WTC11 (cell line): Measurements from ENCODE around the gene LIMS2. TPM values are rescaled to one million over a fixed set of nuclear protein-coding genes. Genes with fewer than 3 reads are reported as not detected.
A peak's percentile ranks its signal among the peaks of the same experiment; 100 is the strongest.

Experiments used
- ATAC-seq: fragments of 200-7000 bp; cut with Tn5 transposase; 2 replicates; pipeline ENCODE4 v1.10.0; 2021; ENCODE audit warnings: mild to moderate bottlenecking, moderate library complexity
- CTCF ChIA-PET: fragments of 300-600 bp; sonication (Branson Sonifier 250); formaldehyde crosslinking; loops from one replicate; lab custom pipeline; 2021; ENCODE audit warnings: antibody characterized with exemption; lab: Charles Lee
- POLR2A ChIA-PET: fragments of 350-600 bp; sonication (Branson Sonifier 250); formaldehyde crosslinking; loops from one replicate; lab custom pipeline; 2021; ENCODE audit warnings: antibody characterized with exemption; lab: Charles Lee
- DNase-seq: peaks from one replicate; pipeline ENCODE4 v3.0.0; 2021; ENCODE audit warnings: low spot score
- H3K27ac Mint-ChIP-seq: 2 replicates; pipeline ENCODE4 v1.8.0; 2021; ENCODE audit warnings: mixed read lengths
- H3K27me3 Mint-ChIP-seq: 2 replicates; pipeline ENCODE4 v1.8.0; 2021; ENCODE audit warnings: low read depth, mild to moderate bottlenecking, moderate library complexity, mixed read lengths
- H3K36me3 Mint-ChIP-seq: 2 replicates; pipeline ENCODE4 v1.8.0; 2021; ENCODE audit warnings: mixed read lengths
- H3K4me1 Mint-ChIP-seq: 2 replicates; pipeline ENCODE4 v1.8.0; 2022; ENCODE audit warnings: mixed read lengths
- H3K4me3 Mint-ChIP-seq: 2 replicates; pipeline ENCODE4 v1.8.0; 2021; ENCODE audit warnings: mild to moderate bottlenecking, moderate library complexity, mixed read lengths
- H3K9me3 Mint-ChIP-seq: 2 replicates; pipeline ENCODE4 v1.8.0; 2021; ENCODE audit warnings: mixed read lengths
- ATF1 ChIP-seq: sonication (generic); formaldehyde crosslinking; IDR thresholded peaks from 2 replicates; pipeline ENCODE4 v1.8.1; 2023; ENCODE audit warnings: mild to moderate bottlenecking, moderate library complexity, missing genetic modification reagents
- EMX1 ChIP-seq: fragments of 250-450 bp; sonication (Bioruptor Pico); IDR thresholded peaks from 2 replicates; pipeline ENCODE4 v1.8.0; 2021; ENCODE audit warnings: mild to moderate bottlenecking
- ESRRA ChIP-seq: sonication (generic); formaldehyde crosslinking; IDR thresholded peaks from 2 replicates; pipeline ENCODE4 v1.8.1; 2022; ENCODE audit warnings: mild to moderate bottlenecking, missing genetic modification reagents, borderline replicate concordance
- FOXK1 ChIP-seq: sonication (generic); formaldehyde crosslinking; IDR thresholded peaks from 2 replicates; pipeline ENCODE4 v1.8.0; 2022; ENCODE audit warnings: mild to moderate bottlenecking, moderate library complexity, missing genetic modification reagents
- GABPB1 ChIP-seq: sonication (generic); formaldehyde crosslinking; IDR thresholded peaks from 2 replicates; pipeline ENCODE4 v1.8.1; 2023; ENCODE audit warnings: mild to moderate bottlenecking, missing genetic modification reagents
- HMGA2 ChIP-seq: fragments of 250-450 bp; sonication (Bioruptor Pico); IDR thresholded peaks from 2 replicates; pipeline ENCODE4 v1.4.0; 2021; ENCODE audit warnings: mild to moderate bottlenecking, moderate library complexity
- JAZF1 ChIP-seq: fragments of 250-450 bp; sonication (Bioruptor Pico); IDR thresholded peaks from 2 replicates; pipeline ENCODE4 v1.9.0; 2021; ENCODE audit warnings: moderate library complexity, mild to moderate bottlenecking, inconsistent platforms
- OVOL2 ChIP-seq: fragments of 250-450 bp; sonication (Bioruptor Pico); IDR thresholded peaks from 2 replicates; pipeline ENCODE4 v1.9.0; 2021; ENCODE audit warnings: mild to moderate bottlenecking, borderline replicate concordance
- SP1 ChIP-seq: sonication (generic); formaldehyde crosslinking; conservative IDR thresholded peaks from 2 replicates; pipeline ENCODE4 v1.8.1; 2022; ENCODE audit warnings: missing genetic modification reagents
- ZNF121 ChIP-seq: sonication (generic); formaldehyde crosslinking; IDR thresholded peaks from 2 replicates; pipeline ENCODE4 v1.8.0; 2023; ENCODE audit warnings: missing genetic modification reagents
- ZNF219 ChIP-seq: sonication (generic); formaldehyde crosslinking; IDR thresholded peaks from 2 replicates; pipeline ENCODE4 v1.8.0; 2023; ENCODE audit warnings: missing genetic modification reagents, mild to moderate bottlenecking, borderline replicate concordance
- ZNF232 ChIP-seq: sonication (generic); formaldehyde crosslinking; IDR thresholded peaks from 2 replicates; pipeline ENCODE4 v1.8.0; 2022; ENCODE audit warnings: mild to moderate bottlenecking, missing genetic modification reagents
- ZNF317 ChIP-seq: sonication (generic); formaldehyde crosslinking; IDR thresholded peaks from 2 replicates; pipeline ENCODE4 v1.8.1; 2023; ENCODE audit warnings: low read depth, mild to moderate bottlenecking, moderate library complexity, missing genetic modification reagents, borderline replicate concordance
- ZNF423 ChIP-seq: fragments of 250-450 bp; sonication (Bioruptor Pico); IDR thresholded peaks from 2 replicates; pipeline ENCODE4 v2.1.2; 2022; ENCODE audit warnings: mild to moderate bottlenecking, moderate library complexity
- total RNA-seq: library from RNA; stranded (reverse); gene quantifications from 3 replicates; pipeline ENCODE4 v1.2.3, GENCODE V29; 2021
- TF ChIP-seq, protein P1 (sequence below): sonication (generic); formaldehyde crosslinking; IDR thresholded peaks from 2 replicates; pipeline ENCODE4 v1.8.1; 2022; ENCODE audit warnings: low read depth, missing genetic modification reagents, borderline replicate concordance
- TF ChIP-seq, protein P2 (sequence below): fragments of 250-450 bp; sonication (Bioruptor Pico); IDR thresholded peaks from 2 replicates; pipeline ENCODE4 v2.1.2; 2022; ENCODE audit warnings: mild to moderate bottlenecking, moderate library complexity
- TF ChIP-seq, protein P3 (sequence below): fragments of 250-450 bp; sonication (Bioruptor Pico); IDR thresholded peaks from 2 replicates; pipeline ENCODE4 v1.9.0; 2021; ENCODE audit warnings: moderate library complexity, mild to moderate bottlenecking, inconsistent platforms, borderline replicate concordance
- TF ChIP-seq, protein P4 (sequence below): sonication (generic); formaldehyde crosslinking; IDR thresholded peaks from 2 replicates; pipeline ENCODE4 v1.8.1; 2023; ENCODE audit warnings: mild to moderate bottlenecking, missing genetic modification reagents, borderline replicate concordance
- TF ChIP-seq, protein P5 (sequence below): sonication (generic); formaldehyde crosslinking; IDR thresholded peaks from 2 replicates; pipeline ENCODE4 v1.8.0; 2022; ENCODE audit warnings: mild to moderate bottlenecking, missing genetic modification reagents
- TF ChIP-seq, protein P6 (sequence below): sonication (generic); formaldehyde crosslinking; IDR thresholded peaks from 2 replicates; pipeline ENCODE4 v1.8.0; 2023; ENCODE audit warnings: mild to moderate bottlenecking, missing genetic modification reagents

Gene LIMS2
- total RNA-seq, 1 experiment from 2014 or later = 2.4 TPM

DNA sequence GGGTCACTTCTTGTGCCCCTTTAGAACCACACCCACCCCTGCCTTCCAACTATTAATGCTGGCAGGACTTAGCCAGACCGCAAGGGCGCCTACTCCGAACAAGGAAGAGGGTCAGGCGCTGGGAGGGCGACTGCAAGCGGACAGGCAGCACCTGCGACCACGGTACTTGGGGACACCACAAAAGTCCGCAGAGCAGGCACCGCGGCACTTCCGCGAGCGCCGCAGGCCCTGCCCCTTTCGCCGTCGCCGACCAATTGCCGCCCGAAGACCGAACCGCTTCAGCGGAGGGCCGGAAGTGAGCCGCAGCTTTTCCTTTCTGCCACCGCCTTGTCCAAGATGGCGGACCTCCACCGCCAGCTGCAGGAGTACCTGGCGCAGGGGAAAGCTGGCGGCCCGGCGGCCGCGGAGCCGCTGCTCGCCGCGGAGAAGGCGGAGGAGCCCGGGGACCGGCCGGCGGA is 25.9 kb upstream of the LIMS2 start, which contains the start of gene SFT2D3 (continued):
- TF ChIP-seq, protein P1, sequence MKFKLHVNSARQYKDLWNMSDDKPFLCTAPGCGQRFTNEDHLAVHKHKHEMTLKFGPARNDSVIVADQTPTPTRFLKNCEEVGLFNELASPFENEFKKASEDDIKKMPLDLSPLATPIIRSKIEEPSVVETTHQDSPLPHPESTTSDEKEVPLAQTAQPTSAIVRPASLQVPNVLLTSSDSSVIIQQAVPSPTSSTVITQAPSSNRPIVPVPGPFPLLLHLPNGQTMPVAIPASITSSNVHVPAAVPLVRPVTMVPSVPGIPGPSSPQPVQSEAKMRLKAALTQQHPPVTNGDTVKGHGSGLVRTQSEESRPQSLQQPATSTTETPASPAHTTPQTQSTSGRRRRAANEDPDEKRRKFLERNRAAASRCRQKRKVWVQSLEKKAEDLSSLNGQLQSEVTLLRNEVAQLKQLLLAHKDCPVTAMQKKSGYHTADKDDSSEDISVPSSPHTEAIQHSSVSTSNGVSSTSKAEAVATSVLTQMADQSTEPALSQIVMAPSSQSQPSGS (CRISPR knock-in tag) = no peak
- TF ChIP-seq GABPB1 (CRISPR knock-in tag) = peak; percentile 54; the same call in 1 of the 2 replicates
- TF ChIP-seq SP1 (CRISPR knock-in tag) = peak; percentile 34; the same call in 1 of the 2 replicates
- TF ChIP-seq ATF1 (CRISPR knock-in tag) = 0 out of 2 replicates have a peak, but pooled peaks have one; percentile 15

DNA sequence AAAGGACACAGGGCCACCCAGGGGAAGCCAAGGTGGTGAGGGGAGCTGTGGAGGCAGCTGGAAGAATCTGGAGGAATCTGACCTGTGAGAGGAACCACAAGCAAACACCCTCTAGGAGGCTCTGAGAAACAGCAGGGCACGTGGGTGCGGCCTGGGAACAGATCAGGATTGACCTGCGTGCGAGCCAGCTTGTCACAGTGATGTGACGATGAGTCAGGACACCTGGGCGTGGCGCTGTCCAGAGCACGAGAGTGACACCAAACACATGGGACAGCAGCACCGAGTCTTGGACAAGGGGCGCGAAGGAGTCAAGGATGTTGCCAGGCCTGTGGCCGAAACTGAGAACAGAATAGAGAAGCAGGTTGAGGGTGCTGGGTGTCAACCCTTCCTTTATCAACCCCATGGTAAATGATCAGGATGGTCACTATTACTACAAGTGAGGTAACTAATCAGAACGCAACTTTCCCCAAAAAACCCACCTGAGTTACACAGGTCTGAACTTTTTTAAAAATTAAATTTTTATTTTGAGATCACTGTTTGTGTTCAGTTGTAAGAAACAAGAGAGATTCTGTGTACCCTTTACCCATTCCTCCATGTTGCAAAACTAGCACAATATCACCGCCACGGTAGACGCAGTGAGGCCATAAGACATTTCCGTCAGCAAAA is 25.3 kb upstream of the LIMS2 start:
- ATAC-seq (peak; percentile 29), DNase-seq (peak; percentile 55)
- Mint-ChIP-seq H3K27me3 (peaks cover 36% of the 10 kb centered on the region), H3K4me1 (peaks cover 28% of the 10 kb centered on the region), H3K9me3 (no peaks in the 10 kb centered on the region), H3K27ac (peak overlapping the region; percentile 97), H3K4me3 (peak overlapping the region; percentile 87), H3K36me3 (peaks cover 9% of the 10 kb centered on the region)
- POLR2A ChIA-PET = interaction anchor here (1.0 to 2.0 kb wide), 2 partner anchors 25 to 190 kb away, joined by 3 to 6 read pairs; partner anchors contain the start of gene LIMS2
- CTCF ChIA-PET = interaction anchor here (0.9 to 4.7 kb wide), 2 partner anchors 109 to 110 kb away, joined by 3 to 35 read pairs; partner anchors contain the start of gene WDR33
- TF ChIP-seq, protein P2, sequence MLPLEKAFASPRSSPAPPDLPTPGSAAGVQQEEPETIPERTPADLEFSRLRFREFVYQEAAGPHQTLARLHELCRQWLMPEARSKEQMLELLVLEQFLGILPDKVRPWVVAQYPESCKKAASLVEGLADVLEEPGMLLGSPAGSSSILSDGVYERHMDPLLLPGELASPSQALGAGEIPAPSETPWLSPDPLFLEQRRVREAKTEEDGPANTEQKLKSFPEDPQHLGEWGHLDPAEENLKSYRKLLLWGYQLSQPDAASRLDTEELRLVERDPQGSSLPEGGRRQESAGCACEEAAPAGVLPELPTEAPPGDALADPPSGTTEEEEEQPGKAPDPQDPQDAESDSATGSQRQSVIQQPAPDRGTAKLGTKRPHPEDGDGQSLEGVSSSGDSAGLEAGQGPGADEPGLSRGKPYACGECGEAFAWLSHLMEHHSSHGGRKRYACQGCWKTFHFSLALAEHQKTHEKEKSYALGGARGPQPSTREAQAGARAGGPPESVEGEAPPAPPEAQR (CRISPR knock-in tag) = no peak
- no peak for TF ChIP-seq JAZF1 (CRISPR knock-in tag)
- no peak for TF ChIP-seq OVOL2 (CRISPR knock-in tag)
- TF ChIP-seq, protein P3, sequence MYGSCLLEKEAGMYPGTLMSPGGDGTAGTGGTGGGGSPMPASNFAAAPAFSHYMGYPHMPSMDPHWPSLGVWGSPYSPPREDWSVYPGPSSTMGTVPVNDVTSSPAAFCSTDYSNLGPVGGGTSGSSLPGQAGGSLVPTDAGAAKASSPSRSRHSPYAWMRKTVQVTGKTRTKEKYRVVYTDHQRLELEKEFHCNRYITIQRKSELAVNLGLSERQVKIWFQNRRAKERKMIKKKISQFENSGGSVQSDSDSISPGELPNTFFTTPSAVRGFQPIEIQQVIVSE = no peak
- peak; percentile 59; the same call in 1 of the 2 replicates for TF ChIP-seq ZNF423 (CRISPR knock-in tag)
- TF ChIP-seq, protein P1 (CRISPR knock-in tag) = no peak
- TF ChIP-seq GABPB1 (CRISPR knock-in tag) = no peak; the same call in 1 of the 2 replicates
- TF ChIP-seq HMGA2 (CRISPR knock-in tag) = no peak
- TF ChIP-seq, protein P4, sequence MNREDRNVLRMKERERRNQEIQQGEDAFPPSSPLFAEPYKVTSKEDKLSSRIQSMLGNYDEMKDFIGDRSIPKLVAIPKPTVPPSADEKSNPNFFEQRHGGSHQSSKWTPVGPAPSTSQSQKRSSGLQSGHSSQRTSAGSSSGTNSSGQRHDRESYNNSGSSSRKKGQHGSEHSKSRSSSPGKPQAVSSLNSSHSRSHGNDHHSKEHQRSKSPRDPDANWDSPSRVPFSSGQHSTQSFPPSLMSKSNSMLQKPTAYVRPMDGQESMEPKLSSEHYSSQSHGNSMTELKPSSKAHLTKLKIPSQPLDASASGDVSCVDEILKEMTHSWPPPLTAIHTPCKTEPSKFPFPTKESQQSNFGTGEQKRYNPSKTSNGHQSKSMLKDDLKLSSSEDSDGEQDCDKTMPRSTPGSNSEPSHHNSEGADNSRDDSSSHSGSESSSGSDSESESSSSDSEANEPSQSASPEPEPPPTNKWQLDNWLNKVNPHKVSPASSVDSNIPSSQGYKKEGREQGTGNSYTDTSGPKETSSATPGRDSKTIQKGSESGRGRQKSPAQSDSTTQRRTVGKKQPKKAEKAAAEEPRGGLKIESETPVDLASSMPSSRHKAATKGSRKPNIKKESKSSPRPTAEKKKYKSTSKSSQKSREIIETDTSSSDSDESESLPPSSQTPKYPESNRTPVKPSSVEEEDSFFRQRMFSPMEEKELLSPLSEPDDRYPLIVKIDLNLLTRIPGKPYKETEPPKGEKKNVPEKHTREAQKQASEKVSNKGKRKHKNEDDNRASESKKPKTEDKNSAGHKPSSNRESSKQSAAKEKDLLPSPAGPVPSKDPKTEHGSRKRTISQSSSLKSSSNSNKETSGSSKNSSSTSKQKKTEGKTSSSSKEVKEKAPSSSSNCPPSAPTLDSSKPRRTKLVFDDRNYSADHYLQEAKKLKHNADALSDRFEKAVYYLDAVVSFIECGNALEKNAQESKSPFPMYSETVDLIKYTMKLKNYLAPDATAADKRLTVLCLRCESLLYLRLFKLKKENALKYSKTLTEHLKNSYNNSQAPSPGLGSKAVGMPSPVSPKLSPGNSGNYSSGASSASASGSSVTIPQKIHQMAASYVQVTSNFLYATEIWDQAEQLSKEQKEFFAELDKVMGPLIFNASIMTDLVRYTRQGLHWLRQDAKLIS (CRISPR knock-in tag) = no peak
- TF ChIP-seq ZNF121 (CRISPR knock-in tag) = no peak
- TF ChIP-seq ESRRA (CRISPR knock-in tag) = no peak
- TF ChIP-seq SP1 (CRISPR knock-in tag) = no peak
- TF ChIP-seq, protein P5, sequence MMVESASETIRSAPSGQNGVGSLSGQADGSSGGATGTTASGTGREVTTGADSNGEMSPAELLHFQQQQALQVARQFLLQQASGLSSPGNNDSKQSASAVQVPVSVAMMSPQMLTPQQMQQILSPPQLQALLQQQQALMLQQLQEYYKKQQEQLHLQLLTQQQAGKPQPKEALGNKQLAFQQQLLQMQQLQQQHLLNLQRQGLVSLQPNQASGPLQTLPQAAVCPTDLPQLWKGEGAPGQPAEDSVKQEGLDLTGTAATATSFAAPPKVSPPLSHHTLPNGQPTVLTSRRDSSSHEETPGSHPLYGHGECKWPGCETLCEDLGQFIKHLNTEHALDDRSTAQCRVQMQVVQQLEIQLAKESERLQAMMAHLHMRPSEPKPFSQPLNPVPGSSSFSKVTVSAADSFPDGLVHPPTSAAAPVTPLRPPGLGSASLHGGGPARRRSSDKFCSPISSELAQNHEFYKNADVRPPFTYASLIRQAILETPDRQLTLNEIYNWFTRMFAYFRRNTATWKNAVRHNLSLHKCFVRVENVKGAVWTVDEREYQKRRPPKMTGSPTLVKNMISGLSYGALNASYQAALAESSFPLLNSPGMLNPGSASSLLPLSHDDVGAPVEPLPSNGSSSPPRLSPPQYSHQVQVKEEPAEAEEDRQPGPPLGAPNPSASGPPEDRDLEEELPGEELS (CRISPR knock-in tag) = no peak; the same call in 1 of the 2 replicates
- no peak for TF ChIP-seq ZNF317 (CRISPR knock-in tag)
- TF ChIP-seq FOXK1 = no peak
- TF ChIP-seq ZNF219 (CRISPR knock-in tag) = no peak
- TF ChIP-seq EMX1 (CRISPR knock-in tag) = no peak
- TF ChIP-seq, protein P6, sequence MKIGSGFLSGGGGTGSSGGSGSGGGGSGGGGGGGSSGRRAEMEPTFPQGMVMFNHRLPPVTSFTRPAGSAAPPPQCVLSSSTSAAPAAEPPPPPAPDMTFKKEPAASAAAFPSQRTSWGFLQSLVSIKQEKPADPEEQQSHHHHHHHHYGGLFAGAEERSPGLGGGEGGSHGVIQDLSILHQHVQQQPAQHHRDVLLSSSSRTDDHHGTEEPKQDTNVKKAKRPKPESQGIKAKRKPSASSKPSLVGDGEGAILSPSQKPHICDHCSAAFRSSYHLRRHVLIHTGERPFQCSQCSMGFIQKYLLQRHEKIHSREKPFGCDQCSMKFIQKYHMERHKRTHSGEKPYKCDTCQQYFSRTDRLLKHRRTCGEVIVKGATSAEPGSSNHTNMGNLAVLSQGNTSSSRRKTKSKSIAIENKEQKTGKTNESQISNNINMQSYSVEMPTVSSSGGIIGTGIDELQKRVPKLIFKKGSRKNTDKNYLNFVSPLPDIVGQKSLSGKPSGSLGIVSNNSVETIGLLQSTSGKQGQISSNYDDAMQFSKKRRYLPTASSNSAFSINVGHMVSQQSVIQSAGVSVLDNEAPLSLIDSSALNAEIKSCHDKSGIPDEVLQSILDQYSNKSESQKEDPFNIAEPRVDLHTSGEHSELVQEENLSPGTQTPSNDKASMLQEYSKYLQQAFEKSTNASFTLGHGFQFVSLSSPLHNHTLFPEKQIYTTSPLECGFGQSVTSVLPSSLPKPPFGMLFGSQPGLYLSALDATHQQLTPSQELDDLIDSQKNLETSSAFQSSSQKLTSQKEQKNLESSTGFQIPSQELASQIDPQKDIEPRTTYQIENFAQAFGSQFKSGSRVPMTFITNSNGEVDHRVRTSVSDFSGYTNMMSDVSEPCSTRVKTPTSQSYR (CRISPR knock-in tag) = no peak
- no peak for TF ChIP-seq ZNF232 (CRISPR knock-in tag)
